GM18507 (cell line): Measurements from ENCODE around the gene CPXM1.

Experiments
- DNase-seq: peaks from one replicate; pipeline ENCODE4 v3.0.0; 2011; ENCODE audit warnings: low read depth; ENCODE audit not compliant: insufficient read length; ENCODE audit errors: extremely low spot score
- FAIRE-seq: peaks from 2 replicates; lab custom pipeline; 2011; peaks lifted over from hg19 to GRCh38; lab: Jason Lieb, UNC

CPXM1 gene

GRCh38 chr20:2752567-2753460 is 47.6 kb downstream of the CPXM1 start:
- no peak for FAIRE-seq
- DNase-seq, result peak; percentile 40

- FAIRE-seq (no peak), DNase-seq (no peak)
These were observed 48.4 kb downstream of the CPXM1 start for GRCh38 chr20:2751878-2752566.

- FAIRE-seq, result no peak
These were observed 49.0 kb downstream of the CPXM1 start for GRCh38 chr20:2751347-2751877.

GRCh38 chr20:2750491-2751251 is 49.8 kb downstream of the CPXM1 start:
- no peak for FAIRE-seq
- no peak for DNase-seq

More at GRCh38 chr20:2751347-2751877, 49.0 kb downstream of the CPXM1 start:
- DNase-seq, result no peak

GRCh38 chr20:2749951-2750490 is 50.4 kb downstream of the CPXM1 start:
- FAIRE-seq, result no peak

GRCh38 chr20:2749343-2749950 is 51.0 kb downstream of the CPXM1 start:
- DNase-seq (no peak), FAIRE-seq (no peak)

More at GRCh38 chr20:2749951-2750490, 50.4 kb downstream of the CPXM1 start:
- DNase-seq, result no peak

GRCh38 chr20:2748551-2749342 is 51.7 kb downstream of the CPXM1 start:
- DNase-seq (no peak), FAIRE-seq (no peak)

GRCh38 chr20:2747676-2748235 is 52.7 kb downstream of the CPXM1 start:
- DNase-seq (no peak), FAIRE-seq (no peak)

GRCh38 chr20:2746636-2747265 is 53.7 kb downstream of the CPXM1 start:
- no peak for FAIRE-seq

GRCh38 chr20:2745936-2746635 is 54.3 kb downstream of the CPXM1 start:
- no peak for DNase-seq
- no peak for FAIRE-seq

More at GRCh38 chr20:2746636-2747265, 53.7 kb downstream of the CPXM1 start:
- no peak for DNase-seq

- DNase-seq (no peak), FAIRE-seq (no peak)
These were observed 55.1 kb downstream of the CPXM1 start for GRCh38 chr20:2745060-2745910.
